Measurements from ENCODE around the gene ATOH8. TPM values are rescaled to one million over a fixed set of nuclear protein-coding genes. Genes with fewer than 3 reads are reported as not detected.
A peak's percentile ranks its signal among the peaks of the same experiment; 100 is the strongest.

Gene ATOH8
- total RNA-seq, 3 donors from 2014 or later, result 20.8 to 167 (median 46.2) TPM

DNA sequence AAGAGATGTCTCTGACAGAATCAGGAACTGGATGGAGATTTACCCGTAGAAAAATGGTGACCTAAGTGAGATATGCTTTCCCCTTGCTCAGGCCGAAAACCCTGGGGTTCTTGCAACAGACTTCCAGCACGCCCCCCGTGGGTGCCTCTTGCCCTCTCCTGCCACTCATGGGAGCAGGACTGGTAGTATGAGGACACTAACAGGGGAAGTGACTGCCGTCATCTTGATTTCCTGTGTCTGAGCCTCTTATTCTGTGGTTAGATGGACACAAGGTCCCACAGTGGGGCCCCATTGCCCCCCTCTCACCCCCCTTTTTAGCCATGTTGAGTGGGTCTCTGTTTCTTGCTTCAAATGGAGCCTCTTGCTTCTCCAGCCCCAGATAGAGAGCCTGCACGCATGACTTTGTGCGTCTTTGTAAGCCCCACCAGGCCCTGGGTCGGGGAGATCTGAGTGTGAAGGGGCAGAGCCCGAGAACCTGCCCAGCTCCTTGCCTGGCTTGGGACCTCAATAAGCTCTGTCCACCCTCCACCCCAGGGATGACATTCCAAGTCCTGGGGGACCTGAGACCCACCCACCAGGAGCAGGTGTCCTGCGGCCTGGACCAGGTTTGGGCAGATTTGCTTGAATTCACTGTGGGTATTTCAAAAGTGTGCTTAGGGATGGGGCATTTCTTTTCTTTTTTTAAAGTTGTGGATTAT, 47.0 kb upstream of the ATOH8 start:
- Histone ChIP-seq H3K4me1 (peaks cover 0 to 4% of the 10 kb centered on the region in 2 donors), H3K27ac (peak overlapping the region; percentile 83), H3K9me3 (no peaks in the 10 kb centered on the region), H3K27me3 (no peaks in the 10 kb centered on the region), H3K36me3 (no peaks in the 10 kb centered on the region), H3K4me3 (no peak overlapping the region)
- DNase-seq (ENCODE audit: low spot score in 2 of 2), result no peak
- TF ChIP-seq POLR2A (IDR thresholded peaks at IDR 0.05) (no peak), POLR2AphosphoS5 (IDR thresholded peaks at IDR 0.05) (no peak)
- TF ChIP-seq, protein P1, sequence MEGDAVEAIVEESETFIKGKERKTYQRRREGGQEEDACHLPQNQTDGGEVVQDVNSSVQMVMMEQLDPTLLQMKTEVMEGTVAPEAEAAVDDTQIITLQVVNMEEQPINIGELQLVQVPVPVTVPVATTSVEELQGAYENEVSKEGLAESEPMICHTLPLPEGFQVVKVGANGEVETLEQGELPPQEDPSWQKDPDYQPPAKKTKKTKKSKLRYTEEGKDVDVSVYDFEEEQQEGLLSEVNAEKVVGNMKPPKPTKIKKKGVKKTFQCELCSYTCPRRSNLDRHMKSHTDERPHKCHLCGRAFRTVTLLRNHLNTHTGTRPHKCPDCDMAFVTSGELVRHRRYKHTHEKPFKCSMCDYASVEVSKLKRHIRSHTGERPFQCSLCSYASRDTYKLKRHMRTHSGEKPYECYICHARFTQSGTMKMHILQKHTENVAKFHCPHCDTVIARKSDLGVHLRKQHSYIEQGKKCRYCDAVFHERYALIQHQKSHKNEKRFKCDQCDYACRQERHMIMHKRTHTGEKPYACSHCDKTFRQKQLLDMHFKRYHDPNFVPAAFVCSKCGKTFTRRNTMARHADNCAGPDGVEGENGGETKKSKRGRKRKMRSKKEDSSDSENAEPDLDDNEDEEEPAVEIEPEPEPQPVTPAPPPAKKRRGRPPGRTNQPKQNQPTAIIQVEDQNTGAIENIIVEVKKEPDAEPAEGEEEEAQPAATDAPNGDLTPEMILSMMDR (IDR thresholded peaks at IDR 0.05), result no peak
- intact Hi-C loops (cut with DNase I; ENCODE audit: low total_unique reads), result no loop called here

DNA sequence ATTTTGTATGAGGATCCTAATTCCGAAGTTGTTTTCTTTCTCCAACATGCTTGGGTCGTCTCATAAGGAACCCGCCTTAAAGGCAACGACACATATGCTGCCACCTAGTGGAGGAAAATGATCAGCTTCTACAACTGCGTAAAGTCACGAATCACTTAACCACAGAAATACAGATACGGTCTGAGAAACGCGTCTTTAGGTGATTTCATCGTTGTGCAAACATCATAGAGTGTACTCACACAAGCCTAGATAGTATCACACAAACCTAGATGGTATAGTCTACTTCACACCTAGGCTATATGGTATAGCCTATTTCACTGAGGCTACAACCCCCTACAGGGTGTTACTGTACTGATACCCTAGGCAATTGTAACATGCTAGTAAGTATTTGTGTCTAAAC, 46.5 kb upstream of the ATOH8 start:
- peak in 1 of 2 donors; percentile 54 for DNase-seq (ENCODE audit: low spot score in 2 of 2)
- intact Hi-C loops (cut with DNase I; ENCODE audit: low total_unique reads), result no loop called here
- H3K4me3 ChIP-seq, result no peak overlapping the region
- no peaks in the 10 kb centered on the region for H3K36me3 ChIP-seq
- H3K27ac ChIP-seq, result peak overlapping the region in 1 of 2 donors; percentile 83
- no peaks in the 10 kb centered on the region for H3K9me3 ChIP-seq
- TF ChIP-seq, protein P1 (IDR thresholded peaks at IDR 0.05), result peak; percentile 72 to 84 (median 81)
- no peak for TF ChIP-seq POLR2A (IDR thresholded peaks at IDR 0.05)
- TF ChIP-seq POLR2AphosphoS5 (IDR thresholded peaks at IDR 0.05), result peak in 1 of 3 donors; percentile 12
- no peaks in the 10 kb centered on the region for H3K27me3 ChIP-seq
- peaks cover 0 to 4% of the 10 kb centered on the region in 2 donors for H3K4me1 ChIP-seq

DNA sequence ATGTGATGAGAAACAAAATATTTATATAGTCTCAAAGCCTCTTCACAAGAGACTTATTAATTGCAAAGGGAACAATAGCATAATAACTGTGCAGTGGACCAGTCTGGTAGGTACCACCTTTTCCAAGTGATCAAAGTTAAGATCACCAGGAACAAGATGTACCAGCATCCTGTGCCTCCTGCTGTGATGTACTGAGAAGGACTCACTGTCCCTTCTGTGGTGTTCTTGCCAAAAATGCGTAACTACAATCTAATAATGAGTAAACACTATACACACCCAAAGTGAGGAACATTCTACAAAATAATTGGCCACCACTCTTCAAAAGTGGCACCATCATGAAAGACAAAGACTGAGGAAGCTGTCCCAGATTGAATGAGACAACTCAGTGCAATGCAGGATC, 45.1 kb upstream of the ATOH8 start:
- no peak for DNase-seq (ENCODE audit: low spot score in 2 of 2)
- Histone ChIP-seq H3K4me3 (no peak overlapping the region), H3K4me1 (peaks cover 0 to 4% of the 10 kb centered on the region in 2 donors), H3K9me3 (no peaks in the 10 kb centered on the region), H3K27ac (no peak overlapping the region), H3K27me3 (no peaks in the 10 kb centered on the region), H3K36me3 (no peaks in the 10 kb centered on the region)
- TF ChIP-seq, protein P1 (IDR thresholded peaks at IDR 0.05), result no peak
- TF ChIP-seq POLR2AphosphoS5 (IDR thresholded peaks at IDR 0.05), result peak in 2 of 3 donors; percentile 41 to 44
- intact Hi-C loops (cut with DNase I; ENCODE audit: low total_unique reads), result loop anchor here (2.0 kb wide), 1 partner anchor 94 kb away; no protein-coding TSS in a partner anchor

DNA sequence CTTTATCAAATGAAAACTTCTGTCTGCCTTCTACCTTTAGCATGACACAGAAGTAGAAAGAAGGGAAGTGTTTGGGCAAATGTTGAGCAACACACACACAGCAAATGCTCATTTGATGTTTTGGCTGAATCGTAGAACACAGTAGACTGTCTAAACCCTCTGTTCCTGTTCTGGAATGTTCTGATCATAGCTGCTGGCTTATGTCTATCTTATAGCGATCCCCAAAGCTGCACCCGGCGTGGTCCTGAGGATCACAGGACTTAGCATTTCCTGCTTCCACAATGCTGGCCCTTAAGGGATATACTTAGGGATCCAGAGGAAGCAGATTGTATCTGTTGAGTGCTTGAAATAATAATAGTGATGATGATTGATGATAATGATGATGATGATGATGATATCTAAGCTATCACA, 44.4 kb upstream of the ATOH8 start:
- H3K36me3 ChIP-seq, result no peaks in the 10 kb centered on the region
- peaks cover 0 to 4% of the 10 kb centered on the region in 2 donors for H3K4me1 ChIP-seq
- no peak for DNase-seq (ENCODE audit: low spot score in 2 of 2)
- no peaks in the 10 kb centered on the region for H3K27me3 ChIP-seq
- H3K4me3 ChIP-seq, result no peak overlapping the region
- peak overlapping the region; percentile 66 to 83 for H3K27ac ChIP-seq
- no peaks in the 10 kb centered on the region for H3K9me3 ChIP-seq
- no peak for TF ChIP-seq POLR2AphosphoS5 (IDR thresholded peaks at IDR 0.05)
- TF ChIP-seq, protein P1 (IDR thresholded peaks at IDR 0.05), result no peak
- TF ChIP-seq POLR2A (IDR thresholded peaks at IDR 0.05), result no peak
- intact Hi-C loops (cut with DNase I; ENCODE audit: low total_unique reads), result loop anchor here (2.0 kb wide), 1 partner anchor 95 kb away; no protein-coding TSS in a partner anchor
